OCI-LY7 (cell line): ENCODE measurements around the gene GLB1L3. TPM values are rescaled to one million over a fixed set of nuclear protein-coding genes. Genes with fewer than 3 reads are reported as not detected.

Experiments
- BruUV-seq: library from RNA; stranded (reverse); fragments of 400-500 nt; replicated peaks from 2 replicates; lab custom pipeline; 2021; lab: Mats Ljungman, UMichigan
- CTCF ChIA-PET: fragments of 300-600 bp; sonication (Branson Sonifier 250); formaldehyde crosslinking; loops from one replicate; lab custom pipeline; 2022; ENCODE audit warnings: antibody characterized with exemption; ENCODE audit not compliant: unreplicated experiment; lab: Charles Lee
- POLR2A ChIA-PET: fragments of 300-600 bp; sonication (Branson Sonifier 250); formaldehyde crosslinking; loops from one replicate; lab custom pipeline; 2022; ENCODE audit warnings: antibody characterized with exemption; lab: Charles Lee
- DNase-seq: peaks from one replicate; pipeline ENCODE4 v3.0.0-alpha.2; 2015; ENCODE audit warnings: low spot score
- H2AFZ ChIP-seq: fragments of 200-600 bp; sonication (generic), shearing (Covaris generic); 2 replicates; pipeline ENCODE4 v1.6.1; 2014; ENCODE audit warnings: mild to moderate bottlenecking, antibody characterized with exemption, low read length, moderate library complexity
- H3K27ac ChIP-seq: fragments of 200-600 bp; sonication (generic); 2 replicates; pipeline ENCODE4 v1.5.1; 2014; ENCODE audit warnings: mixed run types, low read depth, mild to moderate bottlenecking, moderate library complexity, low read length, inconsistent platforms; ENCODE audit not compliant: poor library complexity, severe bottlenecking
- H3K36me3 ChIP-seq: fragments of 200-600 bp; sonication (generic); 2 replicates; pipeline ENCODE4 v1.6.1; 2014; ENCODE audit warnings: mild to moderate bottlenecking, antibody characterized with exemption, low read length, moderate library complexity, mixed read lengths; ENCODE audit not compliant: insufficient read depth
- H3K4me1 ChIP-seq: fragments of 200-600 bp; sonication (generic); 2 replicates; pipeline ENCODE4 v1.5.1; 2014; ENCODE audit warnings: mild to moderate bottlenecking, low read length; ENCODE audit not compliant: insufficient read depth, poor library complexity, severe bottlenecking
- H3K4me2 ChIP-seq: fragments of 200-600 bp; sonication (generic); 2 replicates; pipeline ENCODE4 v1.6.1; 2014; ENCODE audit warnings: mild to moderate bottlenecking, low read length
- H3K4me3 ChIP-seq: fragments of 200-600 bp; sonication (generic); 2 replicates; pipeline ENCODE4 v1.5.1; 2014; ENCODE audit warnings: mild to moderate bottlenecking, low read depth, low read length; ENCODE audit not compliant: poor library complexity, severe bottlenecking
- H3K79me2 ChIP-seq: fragments of 200-600 bp; sonication (generic); 2 replicates; pipeline ENCODE4 v1.6.1; 2016; ENCODE audit warnings: low read depth, mild to moderate bottlenecking, low read length, moderate library complexity, mixed read lengths; ENCODE audit not compliant: insufficient read depth
- H3K9me2 ChIP-seq: fragments of 200-600 bp; sonication (generic); 2 replicates; pipeline ENCODE4 v1.6.1; 2016; ENCODE audit warnings: mild to moderate bottlenecking, low read length, mixed read lengths; ENCODE audit not compliant: insufficient read depth
- H3K9me3 ChIP-seq: fragments of 200-600 bp; sonication (generic); 2 replicates; pipeline ENCODE4 v1.6.1; 2014; ENCODE audit warnings: mild to moderate bottlenecking, mixed run types, low read length, mixed read lengths
- H4K20me1 ChIP-seq: fragments of 200-600 bp; sonication (generic); 2 replicates; pipeline ENCODE4 v1.6.1; 2014; ENCODE audit warnings: mild to moderate bottlenecking, antibody characterized with exemption, low read length, moderate library complexity, mixed read lengths; ENCODE audit not compliant: insufficient read depth
- EZH2phosphoT487 ChIP-seq: fragments of 200-600 bp; sonication (generic); IDR thresholded peaks from 2 replicates; pipeline ENCODE4 v1.6.1; 2018; ENCODE audit warnings: low read depth, borderline replicate concordance, mild to moderate bottlenecking, mixed run types, antibody characterized with exemption, low read length, moderate library complexity, mixed read lengths
- intact Hi-C: fragments of 100-400 bp; cut with micrococcal nuclease; formaldehyde crosslinking; loops from one replicate; pipeline ENCODE4 v1.10.0; 2022; ENCODE audit not compliant: unreplicated experiment
- total RNA-seq, 2 experiments: library from RNA; depleted of rRNA in 1 of 2; stranded (reverse); fragments of >200 nt in 1 of 2; shearing (Covaris generic) in 1 of 2; gene quantifications; 2 replicates each; pipeline ENCODE4 v1.2.3, GENCODE V29; 2014 to 2022
- TF ChIP-seq, protein P1 (sequence below): fragments of 200-600 bp; sonication (generic); conservative IDR thresholded peaks from 2 replicates; pipeline ENCODE4 v1.5.1; 2014; ENCODE audit warnings: mild to moderate bottlenecking, antibody characterized with exemption, low read length, moderate library complexity, mixed read lengths

The GLB1L3 gene
- total RNA-seq, 2 experiments from 2014 or later = not detected

DNA sequence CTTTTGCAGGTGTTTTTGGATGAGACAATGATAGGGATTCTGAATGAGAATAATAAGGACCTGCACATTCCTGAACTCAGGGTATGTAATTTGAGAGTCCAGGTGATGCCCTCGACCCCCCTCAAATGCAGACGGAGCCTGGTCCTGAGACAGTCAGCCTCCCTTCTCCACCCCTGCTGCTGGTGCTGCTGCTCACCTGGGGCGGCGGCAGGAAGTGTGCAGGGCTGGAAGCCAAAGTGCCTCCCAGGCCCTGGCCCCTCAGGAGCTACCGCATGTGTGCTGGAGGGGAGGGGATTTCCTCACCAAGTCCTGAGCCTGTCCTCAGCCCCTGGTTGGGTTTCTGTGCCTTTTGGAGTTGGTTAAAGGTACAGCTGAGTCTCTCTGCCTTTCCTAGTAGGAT is 36.6 kb downstream of the GLB1L3 start:
- ChIA-PET CTCF (no interaction called here), POLR2A (no interaction called here)
- BruUV-seq = no TSS peak
- DNase-seq = no peak
- Histone ChIP-seq H4K20me1 (no peaks in the 10 kb centered on the region), H3K4me1 (no peaks in the 10 kb centered on the region), H3K4me2 (no peak overlapping the region), H3K9me2 (no peaks in the 10 kb centered on the region), H3K9me3 (0 out of 2 replicates have a peak, but pooled peaks cover 3% of the 10 kb centered on the region), H2AFZ (no peak overlapping the region), H3K36me3 (no peaks in the 10 kb centered on the region), H3K27ac (no peak overlapping the region), H3K4me3 (no peak overlapping the region), H3K79me2 (no peaks in the 10 kb centered on the region)
- intact Hi-C loops = no loop called here
- no peak for TF ChIP-seq EZH2phosphoT487
- TF ChIP-seq, protein P1, sequence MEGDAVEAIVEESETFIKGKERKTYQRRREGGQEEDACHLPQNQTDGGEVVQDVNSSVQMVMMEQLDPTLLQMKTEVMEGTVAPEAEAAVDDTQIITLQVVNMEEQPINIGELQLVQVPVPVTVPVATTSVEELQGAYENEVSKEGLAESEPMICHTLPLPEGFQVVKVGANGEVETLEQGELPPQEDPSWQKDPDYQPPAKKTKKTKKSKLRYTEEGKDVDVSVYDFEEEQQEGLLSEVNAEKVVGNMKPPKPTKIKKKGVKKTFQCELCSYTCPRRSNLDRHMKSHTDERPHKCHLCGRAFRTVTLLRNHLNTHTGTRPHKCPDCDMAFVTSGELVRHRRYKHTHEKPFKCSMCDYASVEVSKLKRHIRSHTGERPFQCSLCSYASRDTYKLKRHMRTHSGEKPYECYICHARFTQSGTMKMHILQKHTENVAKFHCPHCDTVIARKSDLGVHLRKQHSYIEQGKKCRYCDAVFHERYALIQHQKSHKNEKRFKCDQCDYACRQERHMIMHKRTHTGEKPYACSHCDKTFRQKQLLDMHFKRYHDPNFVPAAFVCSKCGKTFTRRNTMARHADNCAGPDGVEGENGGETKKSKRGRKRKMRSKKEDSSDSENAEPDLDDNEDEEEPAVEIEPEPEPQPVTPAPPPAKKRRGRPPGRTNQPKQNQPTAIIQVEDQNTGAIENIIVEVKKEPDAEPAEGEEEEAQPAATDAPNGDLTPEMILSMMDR = no peak

DNA sequence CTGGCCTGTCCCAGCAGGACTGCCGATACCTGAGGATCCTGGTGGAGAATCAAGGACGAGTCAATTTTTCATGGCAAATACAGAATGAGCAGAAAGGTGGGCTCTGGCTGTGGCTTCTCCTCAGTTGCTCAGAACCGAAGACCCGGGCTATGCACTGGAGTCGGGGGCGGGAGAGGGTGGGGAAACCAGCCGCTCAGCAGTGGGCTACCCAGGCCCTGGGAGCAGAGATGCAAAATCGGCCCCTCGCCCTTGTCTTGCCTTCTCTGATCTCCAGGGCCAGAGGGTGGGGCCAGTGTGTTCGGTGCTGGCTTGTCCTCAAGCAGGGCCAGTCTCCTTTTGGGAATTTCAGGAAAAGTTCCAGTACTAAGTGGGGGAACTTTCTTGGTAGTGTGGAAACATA is 37.2 kb downstream of the GLB1L3 start:
- Histone ChIP-seq H3K4me3 (no peak overlapping the region), H3K79me2 (no peaks in the 10 kb centered on the region), H3K9me3 (0 out of 2 replicates have a peak, but pooled peaks cover 3% of the 10 kb centered on the region), H4K20me1 (no peaks in the 10 kb centered on the region), H3K4me1 (no peaks in the 10 kb centered on the region), H3K4me2 (no peak overlapping the region), H3K27ac (no peak overlapping the region), H2AFZ (no peak overlapping the region), H3K9me2 (no peaks in the 10 kb centered on the region), H3K36me3 (no peaks in the 10 kb centered on the region)
- TF ChIP-seq, protein P1 = no peak
- no peak for TF ChIP-seq EZH2phosphoT487
- DNase-seq = no peak
- POLR2A ChIA-PET = no interaction called here
- BruUV-seq = no TSS peak
- CTCF ChIA-PET = no interaction called here
- intact Hi-C loops = no loop called here

DNA sequence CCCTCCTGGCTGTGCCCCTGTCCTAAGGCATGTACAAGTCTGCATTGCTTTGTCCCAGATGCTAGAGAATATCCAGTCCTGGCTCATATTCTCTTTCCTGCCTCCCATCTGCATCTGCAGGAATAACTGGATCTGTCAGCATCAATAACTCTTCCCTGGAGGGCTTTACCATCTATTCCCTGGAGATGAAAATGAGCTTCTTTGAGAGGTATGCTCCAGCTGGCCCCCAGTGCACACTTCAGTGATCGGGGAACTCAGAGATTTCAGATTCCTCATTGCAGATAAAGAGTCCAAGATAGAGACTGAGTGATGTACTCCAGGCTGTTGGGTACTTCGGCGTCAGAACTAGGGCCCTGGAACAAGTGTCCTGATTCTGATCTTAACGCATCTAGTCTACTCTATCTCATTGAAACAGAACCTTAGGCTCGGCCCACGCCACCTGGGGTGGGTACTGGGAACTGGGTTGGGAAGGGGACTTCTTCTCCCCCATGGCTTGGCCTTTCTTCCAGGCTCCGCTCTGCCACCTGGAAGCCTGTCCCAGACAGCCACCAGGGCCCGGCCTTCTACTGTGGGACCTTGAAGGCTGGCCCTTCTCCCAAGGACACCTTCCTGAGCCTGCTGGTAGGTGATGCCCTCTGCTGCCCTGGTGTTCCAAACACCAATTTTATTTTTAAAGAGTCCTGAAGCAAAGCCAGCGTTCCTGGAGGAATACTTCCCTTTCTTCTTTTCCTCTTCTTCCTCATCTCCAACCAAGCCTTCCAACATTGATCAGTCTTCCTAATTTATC is 37.8 kb downstream of the GLB1L3 start:
- Histone ChIP-seq H3K4me3 (no peak overlapping the region), H3K36me3 (no peaks in the 10 kb centered on the region), H3K27ac (no peak overlapping the region), H3K4me1 (no peaks in the 10 kb centered on the region), H3K9me2 (no peaks in the 10 kb centered on the region), H2AFZ (no peak overlapping the region), H3K79me2 (no peaks in the 10 kb centered on the region), H3K9me3 (no peaks in the 10 kb centered on the region), H3K4me2 (no peak overlapping the region), H4K20me1 (no peaks in the 10 kb centered on the region)
- no TSS peak for BruUV-seq
- ChIA-PET POLR2A (no interaction called here), CTCF (no interaction called here)
- intact Hi-C loops = no loop called here
- no peak for DNase-seq
- TF ChIP-seq, protein P1 = no peak
- no peak for TF ChIP-seq EZH2phosphoT487
